Measurements from ENCODE around the gene KLK2. TPM values are rescaled to one million over a fixed set of nuclear protein-coding genes. Genes with fewer than 3 reads are reported as not detected.

KLK2 gene
- total and polyA plus RNA-seq, 2 donors from 2014 or later = not detected

DNA sequence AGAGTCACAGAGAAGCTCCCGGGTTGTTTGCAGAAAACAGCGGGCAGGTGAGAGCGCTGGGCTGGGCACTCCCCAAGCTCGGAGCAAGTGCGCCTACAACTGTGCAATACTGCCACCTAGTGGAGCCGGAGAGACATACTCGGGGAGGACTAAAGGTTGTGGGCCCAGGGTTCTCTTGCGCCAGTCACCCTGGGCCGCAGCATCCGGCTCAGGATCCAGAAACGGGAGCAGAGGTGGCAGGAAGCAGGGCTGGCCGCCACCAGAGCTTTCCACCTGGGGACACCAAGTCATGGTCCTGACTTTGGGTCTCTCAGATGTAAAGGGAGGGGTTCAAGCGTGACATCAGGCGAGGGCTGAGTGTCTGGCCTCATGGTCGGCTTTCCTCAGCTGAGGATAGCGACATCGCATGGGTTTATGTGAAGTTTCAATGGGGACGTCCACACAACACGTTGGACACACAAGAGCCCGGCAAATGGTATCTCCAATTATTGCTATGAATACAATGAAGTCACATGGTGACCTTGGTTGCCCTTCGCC lies 49.1 kb downstream of the KLK2 start:
- intact Hi-C loops (cut with DNase I) = no loop called here
- Histone ChIP-seq H3K4me1 (ENCODE audit: control insufficient read depth in 2 of 3, insufficient read depth in 2 of 3, low read depth in 1 of 3, low read length in 3 of 3) (no peaks in the 10 kb centered on the region), H3K36me3 (ENCODE audit: control insufficient read depth in 2 of 3, insufficient read depth in 3 of 3, low read length in 3 of 3) (no peaks in the 10 kb centered on the region), H3K4me3 (ENCODE audit: low read length in 3 of 3) (no peak overlapping the region), H3K27me3 (ENCODE audit: control insufficient read depth, insufficient read depth, low read length) (peaks cover 3% of the 10 kb centered on the region), H3K27ac (ENCODE audit: low read depth in 2 of 2, low read length in 2 of 2) (no peak overlapping the region), H3K9ac (ENCODE audit: low read length in 3 of 3) (no peak overlapping the region), H3K9me3 (ENCODE audit: control insufficient read depth in 2 of 3, insufficient read depth in 1 of 3, low read length in 3 of 3) (no peaks in the 10 kb centered on the region)
- TF ChIP-seq, protein P1, sequence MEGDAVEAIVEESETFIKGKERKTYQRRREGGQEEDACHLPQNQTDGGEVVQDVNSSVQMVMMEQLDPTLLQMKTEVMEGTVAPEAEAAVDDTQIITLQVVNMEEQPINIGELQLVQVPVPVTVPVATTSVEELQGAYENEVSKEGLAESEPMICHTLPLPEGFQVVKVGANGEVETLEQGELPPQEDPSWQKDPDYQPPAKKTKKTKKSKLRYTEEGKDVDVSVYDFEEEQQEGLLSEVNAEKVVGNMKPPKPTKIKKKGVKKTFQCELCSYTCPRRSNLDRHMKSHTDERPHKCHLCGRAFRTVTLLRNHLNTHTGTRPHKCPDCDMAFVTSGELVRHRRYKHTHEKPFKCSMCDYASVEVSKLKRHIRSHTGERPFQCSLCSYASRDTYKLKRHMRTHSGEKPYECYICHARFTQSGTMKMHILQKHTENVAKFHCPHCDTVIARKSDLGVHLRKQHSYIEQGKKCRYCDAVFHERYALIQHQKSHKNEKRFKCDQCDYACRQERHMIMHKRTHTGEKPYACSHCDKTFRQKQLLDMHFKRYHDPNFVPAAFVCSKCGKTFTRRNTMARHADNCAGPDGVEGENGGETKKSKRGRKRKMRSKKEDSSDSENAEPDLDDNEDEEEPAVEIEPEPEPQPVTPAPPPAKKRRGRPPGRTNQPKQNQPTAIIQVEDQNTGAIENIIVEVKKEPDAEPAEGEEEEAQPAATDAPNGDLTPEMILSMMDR (IDR thresholded peaks at IDR 0.05; ENCODE audit: borderline replicate concordance, extremely low read depth, insufficient read depth) = peak; percentile 73
- DNase-seq (peak; percentile 80 to 93 (median 86)), FAIRE-seq (no peak)

DNA sequence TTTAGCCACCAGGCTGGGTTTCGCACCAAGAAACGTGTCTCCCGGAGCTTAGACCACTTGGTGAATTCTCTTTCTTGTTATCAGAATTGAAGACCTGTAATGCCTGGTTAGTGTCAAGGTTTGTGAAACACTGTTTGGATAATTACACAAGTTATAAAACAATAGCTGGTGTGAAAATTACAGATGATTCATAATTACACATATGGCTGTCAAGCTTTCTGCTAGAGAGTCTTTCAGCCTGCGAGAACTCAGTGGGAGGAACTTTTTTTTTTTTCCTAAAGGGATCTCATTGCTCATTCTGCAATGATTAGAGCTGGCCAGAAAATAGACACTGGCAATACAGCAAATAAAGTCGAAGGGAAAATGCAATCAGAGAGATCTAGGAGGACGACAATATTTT lies 51.3 kb downstream of the KLK2 start:
- intact Hi-C loops (cut with DNase I) = no loop called here
- Histone ChIP-seq H3K9ac (ENCODE audit: low read length in 3 of 3) (no peak overlapping the region), H3K4me1 (ENCODE audit: control insufficient read depth in 2 of 3, insufficient read depth in 2 of 3, low read depth in 1 of 3, low read length in 3 of 3) (no peaks in the 10 kb centered on the region), H3K36me3 (ENCODE audit: control insufficient read depth in 2 of 3, insufficient read depth in 3 of 3, low read length in 3 of 3) (no peaks in the 10 kb centered on the region), H3K27ac (ENCODE audit: low read depth in 2 of 2, low read length in 2 of 2) (no peak overlapping the region), H3K4me3 (ENCODE audit: low read length in 3 of 3) (no peak overlapping the region), H3K9me3 (ENCODE audit: control insufficient read depth in 2 of 3, insufficient read depth in 1 of 3, low read length in 3 of 3) (no peaks in the 10 kb centered on the region), H3K27me3 (ENCODE audit: control insufficient read depth, insufficient read depth, low read length) (peaks cover 3% of the 10 kb centered on the region)
- FAIRE-seq = no peak
- TF ChIP-seq, protein P1 (IDR thresholded peaks at IDR 0.05; ENCODE audit: borderline replicate concordance, extremely low read depth, insufficient read depth) = no peak
- no peak for DNase-seq

DNA sequence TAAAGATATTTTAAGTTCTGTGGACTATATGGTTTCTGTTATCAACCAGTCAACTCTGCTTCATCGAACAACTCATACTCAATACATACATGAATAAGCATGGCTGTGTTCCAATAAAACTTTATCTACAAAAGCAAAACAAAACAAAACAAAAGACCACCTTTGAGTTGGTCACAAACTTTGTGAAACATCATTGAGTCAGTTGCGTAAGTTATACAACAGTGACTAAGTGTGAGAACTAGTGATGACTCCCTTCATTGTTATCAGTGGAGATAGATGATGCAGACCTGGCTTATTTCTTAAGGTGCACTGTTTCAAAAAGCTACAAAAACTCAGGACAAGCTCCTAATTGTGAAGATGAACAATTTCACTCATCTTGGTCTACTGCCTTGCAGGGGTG lies 52.5 kb downstream of the KLK2 start:
- Histone ChIP-seq H3K27ac (ENCODE audit: low read depth in 2 of 2, low read length in 2 of 2) (no peak overlapping the region), H3K36me3 (ENCODE audit: control insufficient read depth in 2 of 3, insufficient read depth in 3 of 3, low read length in 3 of 3) (no peaks in the 10 kb centered on the region), H3K9me3 (ENCODE audit: control insufficient read depth in 2 of 3, insufficient read depth in 1 of 3, low read length in 3 of 3) (no peaks in the 10 kb centered on the region), H3K4me3 (ENCODE audit: low read length in 3 of 3) (no peak overlapping the region), H3K9ac (ENCODE audit: low read length in 3 of 3) (no peak overlapping the region), H3K4me1 (ENCODE audit: control insufficient read depth in 2 of 3, insufficient read depth in 2 of 3, low read depth in 1 of 3, low read length in 3 of 3) (no peaks in the 10 kb centered on the region), H3K27me3 (ENCODE audit: control insufficient read depth, insufficient read depth, low read length) (no peaks in the 10 kb centered on the region)
- DNase-seq (no peak), FAIRE-seq (no peak)
- TF ChIP-seq, protein P1 (IDR thresholded peaks at IDR 0.05; ENCODE audit: borderline replicate concordance, extremely low read depth, insufficient read depth) = no peak
- intact Hi-C loops (cut with DNase I) = no loop called here

DNA sequence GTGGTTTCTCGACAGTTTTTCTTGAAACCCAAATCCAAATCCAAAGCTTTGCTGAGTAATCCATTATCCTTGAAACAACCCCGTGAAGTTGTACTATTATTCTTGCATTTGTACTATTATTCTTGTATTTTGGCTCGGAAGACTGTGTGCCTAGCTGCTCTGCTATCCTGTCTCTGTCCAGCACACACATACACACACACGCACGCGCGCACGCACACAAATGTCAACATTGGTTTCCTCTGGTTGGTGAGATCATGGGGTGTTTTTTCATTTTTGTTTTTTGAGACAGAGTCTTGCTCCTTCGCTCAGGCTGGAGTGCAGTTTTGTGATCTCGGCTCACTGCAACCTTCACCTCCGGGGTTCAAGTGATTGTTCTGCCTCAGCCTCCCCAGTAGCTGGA lies 52.9 kb downstream of the KLK2 start:
- no peaks in the 10 kb centered on the region for H3K36me3 ChIP-seq (ENCODE audit: control insufficient read depth in 2 of 3, insufficient read depth in 3 of 3, low read length in 3 of 3)
- TF ChIP-seq, protein P1 (IDR thresholded peaks at IDR 0.05; ENCODE audit: borderline replicate concordance, extremely low read depth, insufficient read depth) = no peak
- DNase-seq = no peak
- FAIRE-seq = no peak
- H3K4me3 ChIP-seq (ENCODE audit: low read length in 3 of 3) = no peak overlapping the region
- no peaks in the 10 kb centered on the region for H3K9me3 ChIP-seq (ENCODE audit: control insufficient read depth in 2 of 3, insufficient read depth in 1 of 3, low read length in 3 of 3)
- no peaks in the 10 kb centered on the region for H3K27me3 ChIP-seq (ENCODE audit: control insufficient read depth, insufficient read depth, low read length)
- intact Hi-C loops (cut with DNase I) = no loop called here
- H3K9ac ChIP-seq (ENCODE audit: low read length in 3 of 3) = no peak overlapping the region
- H3K4me1 ChIP-seq (ENCODE audit: control insufficient read depth in 2 of 3, insufficient read depth in 2 of 3, low read depth in 1 of 3, low read length in 3 of 3) = no peaks in the 10 kb centered on the region
- H3K27ac ChIP-seq (ENCODE audit: low read depth in 2 of 2, low read length in 2 of 2) = no peak overlapping the region

All from kidney (tissue), 14 donors.